ACC112 (cell line): ENCODE data around the gene IDI2.

Experiments used
- H2AFZ ChIP-seq: fragments of 200-600 bp; sonication (generic); one replicate; pipeline ENCODE4 v1.6.0; 2017; ENCODE audit warnings: antibody characterized with exemption, low read length; ENCODE audit not compliant: unreplicated experiment
- H3K27ac ChIP-seq: fragments of 200-600 bp; sonication (generic); 2 replicates; pipeline ENCODE4 v1.5.1; 2014; ENCODE audit warnings: low read depth, mild to moderate bottlenecking, antibody characterized with exemption, low read length, moderate library complexity
- H3K27me3 ChIP-seq: fragments of 200-600 bp; sonication (generic); 2 replicates; pipeline ENCODE4 v1.6.1; 2014; ENCODE audit warnings: mild to moderate bottlenecking, antibody characterized with exemption, low read length, moderate library complexity, mixed read lengths; ENCODE audit not compliant: insufficient read depth
- H3K36me3 ChIP-seq: fragments of 200-600 bp; sonication (generic); 2 replicates; pipeline ENCODE4 v1.6.1; 2016; ENCODE audit warnings: mild to moderate bottlenecking, antibody characterized with exemption, low read length, moderate library complexity, mixed read lengths; ENCODE audit not compliant: insufficient read depth
- H3K4me1 ChIP-seq: fragments of 200-600 bp; sonication (generic); one replicate; pipeline ENCODE4 v1.6.1; 2016; ENCODE audit warnings: low read length, mixed read lengths; ENCODE audit not compliant: insufficient read depth, unreplicated experiment, control insufficient read depth
- H3K4me3 ChIP-seq: fragments of 200-600 bp; sonication (generic); 2 replicates; pipeline ENCODE4 v1.5.1; 2014; ENCODE audit warnings: mild to moderate bottlenecking, low read depth, low read length
- H3K79me2 ChIP-seq: fragments of 200-600 bp; sonication (generic); one replicate; pipeline ENCODE4 v1.6.0; 2016; ENCODE audit warnings: low read length; ENCODE audit not compliant: control insufficient read depth, unreplicated experiment, insufficient read depth

The IDI2 gene

DNA sequence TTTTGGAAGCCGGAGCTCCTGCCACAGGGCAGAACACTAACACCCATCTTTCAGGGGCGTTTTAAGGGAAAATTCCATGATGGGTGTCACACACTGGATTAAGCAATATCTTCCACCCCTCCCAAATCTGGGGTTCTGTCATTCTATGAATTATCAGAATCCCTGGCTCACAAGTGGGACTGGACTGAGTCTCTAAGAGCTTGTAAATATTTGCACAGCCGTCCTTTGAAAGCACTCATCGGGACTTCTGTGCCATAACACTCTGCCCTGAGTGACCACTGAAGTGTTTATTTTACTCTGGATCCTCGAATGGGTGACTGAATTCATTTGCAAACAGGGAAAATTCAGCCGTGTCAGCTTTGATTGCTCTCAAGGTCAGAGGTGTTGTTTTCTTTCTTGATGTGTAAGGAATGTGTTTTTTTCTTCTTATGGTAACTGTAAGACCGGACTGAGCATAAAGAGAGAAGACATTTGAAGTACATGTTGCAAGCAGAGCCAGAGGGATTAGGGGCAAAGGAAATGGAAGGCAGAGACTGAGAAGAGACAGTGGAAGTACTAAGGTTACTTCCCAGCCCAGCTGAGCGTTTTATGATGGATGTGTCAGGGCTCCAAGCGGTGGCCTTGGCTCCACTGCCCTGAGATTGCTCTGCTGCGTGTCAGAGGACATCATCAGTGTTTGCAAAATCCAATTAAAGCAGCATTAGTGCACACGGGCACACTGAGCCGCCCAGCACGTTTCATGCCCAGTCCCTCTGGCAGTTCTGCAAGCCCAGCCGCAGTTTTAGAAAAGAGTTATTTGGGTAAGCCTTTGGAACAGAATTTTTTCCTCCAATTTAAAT, 55.1 kb downstream of the IDI2 start:
- peak overlapping the region; percentile 45 for H2AFZ ChIP-seq
- 0 out of 2 replicates have a peak overlapping the region, but pooled peaks have one; percentile 21 for H3K4me3 ChIP-seq
- no peak overlapping the region for H3K27ac ChIP-seq
- H3K79me2 ChIP-seq: no peaks in the 10 kb centered on the region
- H3K4me1 ChIP-seq: peaks cover 11% of the 10 kb centered on the region
- peaks cover 7% of the 10 kb centered on the region; the same call in 1 of the 2 replicates for H3K27me3 ChIP-seq
- H3K36me3 ChIP-seq: no peaks in the 10 kb centered on the region

DNA sequence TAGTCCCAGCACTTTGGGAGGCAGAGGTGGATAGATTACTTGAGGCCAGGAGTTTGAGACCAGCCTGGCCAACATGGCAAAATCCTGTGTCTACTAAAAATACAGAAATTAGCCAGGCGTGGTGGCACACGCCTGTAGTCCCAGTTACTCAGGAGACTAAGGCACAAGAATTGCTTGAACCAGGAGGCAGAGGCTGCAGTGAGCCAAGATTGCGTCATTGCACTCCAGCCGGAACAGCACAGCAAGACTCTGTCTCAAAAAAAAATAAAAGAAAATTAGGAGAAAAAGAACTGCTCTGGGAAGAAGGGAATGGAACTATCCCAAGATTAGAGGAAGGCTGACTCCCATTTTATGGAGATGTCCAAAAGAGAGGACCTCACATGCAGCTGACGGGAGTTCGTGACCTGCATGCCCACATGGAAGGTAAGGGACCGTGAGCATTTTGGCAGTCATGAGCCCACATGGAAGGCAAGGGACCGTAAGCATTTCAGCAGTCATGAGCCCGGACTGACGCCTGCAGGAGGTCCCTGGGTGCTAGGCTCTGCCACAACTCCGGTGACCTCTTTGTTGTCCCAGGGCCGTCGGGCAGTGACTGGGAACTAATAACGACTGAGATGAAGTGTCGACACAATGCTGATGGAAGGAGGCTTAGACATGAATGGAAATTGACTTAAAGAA, 56.0 kb downstream of the IDI2 start:
- Histone ChIP-seq H3K36me3 (no peaks in the 10 kb centered on the region), H2AFZ (no peak overlapping the region), H3K27me3 (peaks cover 7% of the 10 kb centered on the region; the same call in 1 of the 2 replicates), H3K27ac (no peak overlapping the region), H3K4me3 (no peak overlapping the region), H3K4me1 (peaks cover 11% of the 10 kb centered on the region), H3K79me2 (no peaks in the 10 kb centered on the region)
